GM18508 (cell line): Measurements from ENCODE around the gene MAP3K7CL.
"Not testable (repeated sequence)": the region's sequence is repeated elsewhere in the genome, so short reads cannot be mapped to it uniquely, and the experiment has no call there.

ENCODE experiments used
- ATAC-seq: cut with Tn5 transposase; IDR thresholded peaks from one replicate; pipeline ENCODE4 v1.9.1; 2021; ENCODE audit warnings: moderate number of reproducible peaks; ENCODE audit not compliant: insufficient read depth, unreplicated experiment

MAP3K7CL gene

GRCh38 chr21:29125979-29126378 lies 4.5 kb upstream of the MAP3K7CL start:
- ATAC-seq = no peak

GRCh38 chr21:29133241-29133640 lies 2.8 kb downstream of the MAP3K7CL start:
- no peak for ATAC-seq

- no peak for ATAC-seq
Measured at GRCh38 chr21:29133796-29134195, 3.4 kb downstream of the MAP3K7CL start.

GRCh38 chr21:29135481-29135880 lies 5.0 kb downstream of the MAP3K7CL start:
- ATAC-seq = no peak

GRCh38 chr21:29136033-29136432 lies 5.6 kb downstream of the MAP3K7CL start:
- ATAC-seq = no peak

GRCh38 chr21:29144736-29145353 lies 14.4 kb downstream of the MAP3K7CL start:
- ATAC-seq = no peak

GRCh38 chr21:29145354-29145782 lies 14.9 kb downstream of the MAP3K7CL start:
- ATAC-seq = no peak

GRCh38 chr21:29145852-29146453 lies 15.5 kb downstream of the MAP3K7CL start:
- ATAC-seq = no peak

GRCh38 chr21:29146726-29147125 lies 16.3 kb downstream of the MAP3K7CL start:
- ATAC-seq = no peak

GRCh38 chr21:29148530-29148929 lies 18.1 kb downstream of the MAP3K7CL start:
- no peak for ATAC-seq

- no peak for ATAC-seq
Measured at GRCh38 chr21:29149808-29150425, 19.5 kb downstream of the MAP3K7CL start.

- ATAC-seq = no peak
Measured at GRCh38 chr21:29151931-29152330, 21.5 kb downstream of the MAP3K7CL start.

GRCh38 chr21:29152916-29153315 lies 22.5 kb downstream of the MAP3K7CL start:
- no peak for ATAC-seq

GRCh38 chr21:29154270-29154669 lies 23.8 kb downstream of the MAP3K7CL start:
- ATAC-seq = no peak

GRCh38 chr21:29155118-29155932 lies 24.9 kb downstream of the MAP3K7CL start:
- ATAC-seq = no peak

- ATAC-seq = no peak
Measured at GRCh38 chr21:29155933-29156260, 25.5 kb downstream of the MAP3K7CL start.

GRCh38 chr21:29157080-29157479 lies 26.6 kb downstream of the MAP3K7CL start:
- ATAC-seq = no peak

GRCh38 chr21:29159842-29160241 lies 29.4 kb downstream of the MAP3K7CL start:
- ATAC-seq = no peak

GRCh38 chr21:29162825-29163224 lies 32.4 kb downstream of the MAP3K7CL start:
- not testable (repeated sequence) for ATAC-seq

- ATAC-seq = no peak
Measured at GRCh38 chr21:29163341-29164115, 33.1 kb downstream of the MAP3K7CL start.
